Ureter (tissue), 1 donor: ENCODE data around the gene POLR2E. TPM values are rescaled to one million over a fixed set of nuclear protein-coding genes. Genes with fewer than 3 reads are reported as not detected.

Source experiments
- DNase-seq: peaks from one replicate; pipeline ENCODE4 v3.0.0-alpha.2; 2020; ENCODE audit warnings: low spot score
- total RNA-seq: library from RNA; stranded (reverse); gene quantifications from one replicate; pipeline ENCODE4 v1.2.4, GENCODE V29; 2023
- donor health status: DM: yes; HTN: yes; CAD: no.

The POLR2E gene
- total RNA-seq, 1 donor from 2014 or later: 138 TPM

DNA sequence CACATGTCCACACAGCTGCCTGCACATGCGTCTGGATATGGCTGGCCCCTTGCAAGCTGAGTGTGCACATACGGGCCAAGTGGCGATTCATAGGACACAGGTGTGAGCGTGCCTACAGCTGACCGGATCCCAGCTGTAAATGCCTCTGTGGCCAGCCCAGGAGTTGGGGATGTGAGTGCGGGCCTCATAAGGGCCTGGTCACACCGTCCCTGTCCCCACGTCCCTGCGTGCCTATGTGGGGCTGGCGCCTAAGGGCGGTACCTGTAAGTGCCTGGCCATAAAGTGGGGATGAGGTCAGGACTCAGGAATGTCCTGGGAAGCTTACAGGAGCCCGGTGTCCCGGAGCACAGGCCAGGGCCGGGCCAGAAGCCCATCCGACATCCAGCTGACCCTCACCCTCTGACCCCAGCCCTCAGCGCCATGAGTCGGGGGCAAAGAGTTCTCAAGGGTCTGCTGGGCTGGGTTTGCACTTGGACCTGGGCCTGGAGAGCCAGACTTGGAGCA is 29.5 kb downstream of the POLR2E start:
- no peak for DNase-seq

DNA sequence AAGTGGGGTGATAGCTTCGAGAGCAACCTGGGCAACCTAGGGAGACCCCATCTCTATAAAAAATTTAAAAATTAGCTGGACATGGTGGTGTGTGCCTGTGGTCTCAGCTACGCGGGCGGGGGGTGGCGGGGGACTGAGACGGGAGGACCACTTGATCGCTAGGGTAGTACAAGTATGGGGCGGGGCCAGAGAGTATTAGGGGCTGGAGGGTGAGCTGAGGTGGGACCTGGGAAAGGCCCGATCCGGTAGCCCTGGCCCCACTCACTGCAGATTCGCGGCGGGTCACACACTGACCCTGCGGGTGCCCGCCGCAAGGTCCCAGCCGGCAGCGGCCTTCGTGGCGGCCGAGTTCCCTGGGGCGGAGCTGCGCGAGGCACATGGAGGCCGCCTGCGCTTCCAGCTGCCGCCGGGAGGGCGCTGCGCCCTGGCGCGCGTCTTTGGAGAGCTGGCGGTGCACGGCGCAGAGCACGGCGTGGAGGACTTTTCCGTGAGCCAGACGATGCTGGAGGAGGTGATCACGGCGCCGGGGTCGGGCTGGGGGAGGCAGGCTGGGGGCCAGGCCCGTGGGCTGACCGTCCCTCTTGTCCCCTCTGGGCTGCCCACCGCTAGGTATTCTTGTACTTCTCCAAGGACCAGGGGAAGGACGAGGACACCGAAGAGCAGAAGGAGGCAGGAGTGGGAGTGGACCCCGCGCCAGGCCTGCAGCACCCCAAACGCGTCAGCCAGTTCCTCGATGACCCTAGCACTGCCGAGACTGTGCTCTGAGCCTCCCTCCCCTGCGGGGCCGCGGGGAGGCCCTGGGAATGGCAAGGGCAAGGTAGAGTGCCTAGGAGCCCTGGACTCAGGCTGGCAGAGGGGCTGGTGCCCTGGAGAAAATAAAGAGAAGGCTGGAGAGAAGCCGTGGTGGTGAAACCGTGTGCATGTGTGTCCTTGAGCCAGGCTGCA is 30.2 kb downstream of the POLR2E start:
- DNase-seq: no peak

DNA sequence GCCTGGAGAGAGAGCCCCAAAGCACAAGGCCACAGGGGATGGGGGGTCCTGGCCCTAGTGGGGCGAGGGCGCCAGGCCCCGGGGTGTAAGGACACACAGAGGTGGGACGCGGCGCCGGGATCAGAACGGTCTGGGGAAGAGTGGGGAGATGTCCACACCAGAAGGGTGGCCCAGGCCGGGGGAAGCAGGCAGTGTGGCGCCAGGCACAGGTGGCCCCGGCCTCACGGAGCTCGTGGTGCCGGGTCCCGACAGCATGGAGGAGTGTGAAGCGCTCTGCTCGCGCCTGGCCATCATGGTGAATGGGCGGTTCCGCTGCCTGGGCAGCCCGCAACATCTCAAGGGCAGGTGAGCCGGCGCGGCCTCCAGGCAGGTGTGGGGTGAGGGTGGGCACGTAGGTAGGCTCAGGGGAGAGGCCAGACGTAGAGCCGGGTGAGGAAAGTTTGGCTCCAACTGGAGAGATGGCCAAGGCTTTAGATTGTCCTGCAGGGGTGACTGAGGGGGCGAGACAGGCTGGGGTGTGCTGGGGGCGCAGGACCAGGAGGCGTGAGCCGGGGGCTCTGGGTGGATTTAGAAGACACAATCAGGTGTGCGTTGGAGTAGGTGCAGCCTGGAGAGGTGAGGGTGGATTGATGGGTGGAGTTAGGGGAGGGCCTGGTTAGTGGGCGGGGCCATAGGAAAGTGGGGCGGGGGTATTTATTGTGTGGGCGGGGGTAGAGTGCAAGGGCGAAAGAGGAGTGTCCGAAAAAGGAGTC is 31.1 kb downstream of the POLR2E start:
- DNase-seq: no peak

DNA sequence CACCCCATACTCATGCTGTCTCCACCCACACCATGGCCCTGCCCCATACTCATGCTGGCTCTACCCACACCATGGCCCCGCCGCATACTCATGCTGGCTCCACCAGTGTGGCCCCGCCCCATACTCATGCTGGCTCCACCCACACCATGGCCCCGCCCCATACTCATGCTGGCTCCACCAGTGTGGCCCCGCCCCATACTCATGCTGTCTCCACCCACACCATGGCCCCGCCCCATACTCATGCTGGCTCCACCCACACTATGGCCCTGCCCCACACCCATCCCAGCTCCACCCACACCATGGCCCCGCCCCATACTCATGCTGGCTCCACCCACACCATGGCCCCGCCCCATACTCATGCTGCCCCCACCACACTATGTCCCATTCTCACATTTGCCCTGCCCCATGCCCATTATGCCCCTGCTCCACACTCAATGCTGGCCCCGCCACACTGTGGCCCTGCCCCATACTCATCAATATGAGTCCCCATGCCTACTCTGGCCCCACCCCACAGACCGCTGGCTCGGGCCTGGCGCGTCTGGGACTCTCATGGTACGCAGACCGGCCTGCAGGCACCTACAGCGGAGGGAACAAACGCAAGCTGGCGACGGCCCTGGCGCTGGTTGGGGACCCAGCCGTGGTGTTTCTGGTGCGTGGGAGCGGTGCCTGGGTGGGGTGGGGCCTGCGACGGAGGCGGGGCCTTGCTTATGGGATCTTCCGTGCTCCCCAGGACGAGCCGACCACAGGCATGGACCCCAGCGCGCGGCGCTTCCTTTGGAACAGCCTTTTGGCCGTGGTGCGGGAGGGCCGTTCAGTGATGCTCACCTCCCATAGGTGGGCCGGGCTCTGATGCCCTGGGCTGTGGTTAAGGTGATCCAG is 31.9 kb downstream of the POLR2E start:
- no peak for DNase-seq

DNA sequence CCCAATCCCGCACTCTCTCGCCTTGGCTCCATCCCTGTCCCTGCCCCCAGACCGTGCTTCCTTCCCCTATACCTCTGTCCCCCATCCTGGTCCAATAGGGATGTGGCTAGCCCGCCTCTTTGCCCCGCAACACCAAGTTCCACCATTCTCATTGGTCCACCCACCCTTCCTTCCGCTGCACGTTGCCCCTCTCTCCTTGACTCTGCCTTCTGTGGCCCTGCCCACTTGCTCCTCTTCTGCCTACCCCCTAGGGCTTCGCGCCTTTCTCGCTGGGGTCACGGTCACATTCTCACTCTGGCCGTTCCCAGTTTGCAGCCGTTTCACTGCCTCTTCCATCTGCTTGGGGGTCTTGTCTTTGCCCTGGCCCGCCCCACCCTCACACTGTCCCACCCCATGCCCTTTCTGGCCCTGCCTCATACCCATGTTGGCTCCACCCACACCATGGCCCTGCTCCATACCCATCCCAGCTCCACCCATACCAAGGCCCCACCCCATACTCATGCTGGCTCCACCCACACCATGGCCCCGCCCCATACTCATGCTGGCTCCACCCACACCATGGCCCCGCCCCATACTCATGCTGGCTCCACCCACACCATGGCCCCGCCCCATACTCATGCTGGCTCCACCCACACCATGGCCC is 32.7 kb downstream of the POLR2E start:
- no peak for DNase-seq

DNA sequence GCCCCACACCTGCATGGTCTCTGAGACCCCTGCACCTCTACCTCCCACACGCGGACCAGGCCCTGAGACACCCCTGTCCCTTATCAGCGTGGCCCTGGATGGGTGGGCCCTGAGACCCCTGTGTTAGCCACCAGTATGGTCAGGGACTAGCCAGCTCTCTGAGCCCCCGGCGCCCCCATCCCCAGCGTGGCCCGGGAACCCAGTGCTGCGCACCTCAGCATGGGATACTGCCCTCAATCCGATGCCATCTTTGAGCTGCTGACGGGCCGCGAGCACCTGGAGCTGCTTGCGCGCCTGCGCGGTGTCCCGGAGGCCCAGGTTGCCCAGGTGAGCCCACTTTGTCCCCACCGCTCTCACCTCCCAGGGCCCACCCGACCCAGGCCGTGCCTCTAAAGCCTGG is 33.2 kb downstream of the POLR2E start:
- no peak for DNase-seq

DNA sequence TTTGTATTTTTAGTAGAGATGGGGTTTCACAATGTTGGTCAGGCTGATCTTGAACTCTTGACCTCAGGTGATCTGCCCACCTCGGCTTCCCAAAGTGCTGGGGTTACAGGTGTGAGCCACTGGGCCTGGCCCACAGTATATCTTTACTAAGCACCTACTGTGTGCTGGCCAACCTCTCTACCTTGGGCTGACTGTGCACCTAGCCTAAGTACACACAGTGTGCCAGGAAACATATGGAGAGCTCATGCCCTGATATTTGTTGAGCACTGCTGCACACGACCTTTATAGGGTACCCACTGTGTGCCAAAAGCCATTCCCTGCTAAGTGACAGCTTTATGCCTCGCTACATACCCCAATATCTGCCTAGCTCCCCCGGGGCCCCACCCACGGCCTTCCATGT is 34.5 kb downstream of the POLR2E start:
- no peak for DNase-seq

DNA sequence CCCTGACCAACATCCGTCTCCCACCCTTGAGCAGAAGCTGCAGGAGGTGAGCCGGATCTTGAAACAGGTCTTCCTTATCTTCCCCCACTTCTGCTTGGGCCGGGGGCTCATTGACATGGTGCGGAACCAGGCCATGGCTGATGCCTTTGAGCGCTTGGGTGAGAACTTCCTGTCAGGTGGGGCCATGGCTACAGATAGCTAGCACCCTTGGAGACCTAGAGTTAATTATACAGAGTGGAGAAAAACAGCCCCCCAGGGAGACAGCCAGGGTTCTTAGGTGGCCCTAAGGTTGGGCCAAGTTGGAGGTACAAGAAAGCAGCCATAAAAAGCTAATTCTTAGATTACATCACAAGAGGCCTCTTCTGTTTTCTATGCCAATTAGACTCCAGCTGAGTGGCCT is 37.1 kb downstream of the POLR2E start:
- DNase-seq: no peak

DNA sequence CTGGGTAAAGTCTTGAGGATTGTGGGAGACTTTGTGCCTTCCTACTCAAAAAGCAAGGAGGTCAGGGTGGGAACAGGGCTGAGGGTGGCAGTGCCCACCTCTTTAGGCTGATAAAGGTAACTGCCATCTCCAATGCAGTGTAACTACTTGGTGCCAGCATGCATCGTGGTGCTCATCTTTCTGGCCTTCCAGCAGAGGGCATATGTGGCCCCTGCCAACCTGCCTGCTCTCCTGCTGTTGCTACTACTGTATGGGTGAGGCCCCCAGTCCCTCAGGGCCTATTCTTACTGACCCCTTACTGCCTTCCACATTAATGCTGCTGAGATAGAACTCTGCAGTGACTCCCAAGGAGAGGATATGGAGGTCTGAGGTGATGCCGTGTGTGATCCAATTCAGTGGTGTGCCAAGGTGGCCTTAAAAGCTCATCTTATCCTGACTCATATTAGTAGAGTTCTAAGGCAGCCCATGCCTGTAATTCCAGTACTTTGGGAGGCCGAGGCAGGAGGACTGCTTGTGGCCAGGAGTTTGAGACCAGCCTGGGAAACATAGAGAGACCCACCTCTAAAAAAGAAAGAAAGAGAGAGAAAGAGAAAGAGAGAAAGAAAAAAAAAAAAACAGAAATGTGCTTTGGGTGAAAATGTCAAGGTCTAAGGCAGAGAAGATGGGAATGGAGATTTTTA is 37.9 kb downstream of the POLR2E start:
- DNase-seq: no peak

DNA sequence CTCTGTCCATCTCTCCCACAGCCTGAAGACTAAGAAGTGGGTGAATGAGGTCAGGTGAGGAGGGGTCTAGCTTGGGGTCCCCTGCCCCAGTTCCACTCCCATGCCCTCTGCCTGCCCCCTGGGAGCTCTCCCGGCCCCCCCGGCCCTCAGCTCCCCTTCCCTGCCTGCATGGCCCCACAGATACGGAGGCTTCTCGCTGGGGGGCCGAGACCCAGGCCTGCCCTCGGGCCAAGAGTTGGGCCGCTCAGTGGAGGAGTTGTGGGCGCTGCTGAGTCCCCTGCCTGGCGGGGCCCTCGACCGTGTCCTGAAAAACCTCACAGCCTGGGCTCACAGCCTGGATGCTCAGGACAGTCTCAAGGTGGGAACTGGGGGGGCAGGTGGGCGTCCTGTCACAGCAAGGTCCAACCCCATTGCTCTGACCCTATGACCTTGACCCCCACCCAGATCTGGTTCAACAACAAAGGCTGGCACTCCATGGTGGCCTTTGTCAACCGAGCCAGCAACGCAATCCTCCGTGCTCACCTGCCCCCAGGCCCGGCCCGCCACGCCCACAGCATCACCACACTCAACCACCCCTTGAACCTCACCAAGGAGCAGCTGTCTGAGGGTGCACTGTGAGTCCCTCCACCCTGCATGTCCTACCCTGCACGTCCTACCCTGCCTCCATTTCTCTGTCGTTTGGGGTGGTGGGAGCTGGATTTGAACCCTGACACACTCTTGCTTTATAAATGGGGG is 39.1 kb downstream of the POLR2E start:
- no peak for DNase-seq

DNA sequence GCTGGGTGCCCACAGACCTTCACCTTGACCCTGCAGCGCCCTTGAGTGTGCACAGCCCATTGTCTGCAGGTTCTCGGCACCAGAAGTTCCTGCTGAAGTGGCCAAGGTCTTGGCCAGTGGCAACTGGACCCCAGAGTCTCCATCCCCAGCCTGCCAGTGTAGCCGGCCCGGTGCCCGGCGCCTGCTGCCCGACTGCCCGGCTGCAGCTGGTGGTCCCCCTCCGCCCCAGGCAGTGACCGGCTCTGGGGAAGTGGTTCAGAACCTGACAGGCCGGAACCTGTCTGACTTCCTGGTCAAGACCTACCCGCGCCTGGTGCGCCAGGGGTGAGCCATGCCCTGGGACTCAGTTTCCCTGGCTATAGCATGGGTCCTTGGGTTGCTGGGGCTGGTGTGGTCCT is 40.1 kb downstream of the POLR2E start:
- no peak for DNase-seq

DNA sequence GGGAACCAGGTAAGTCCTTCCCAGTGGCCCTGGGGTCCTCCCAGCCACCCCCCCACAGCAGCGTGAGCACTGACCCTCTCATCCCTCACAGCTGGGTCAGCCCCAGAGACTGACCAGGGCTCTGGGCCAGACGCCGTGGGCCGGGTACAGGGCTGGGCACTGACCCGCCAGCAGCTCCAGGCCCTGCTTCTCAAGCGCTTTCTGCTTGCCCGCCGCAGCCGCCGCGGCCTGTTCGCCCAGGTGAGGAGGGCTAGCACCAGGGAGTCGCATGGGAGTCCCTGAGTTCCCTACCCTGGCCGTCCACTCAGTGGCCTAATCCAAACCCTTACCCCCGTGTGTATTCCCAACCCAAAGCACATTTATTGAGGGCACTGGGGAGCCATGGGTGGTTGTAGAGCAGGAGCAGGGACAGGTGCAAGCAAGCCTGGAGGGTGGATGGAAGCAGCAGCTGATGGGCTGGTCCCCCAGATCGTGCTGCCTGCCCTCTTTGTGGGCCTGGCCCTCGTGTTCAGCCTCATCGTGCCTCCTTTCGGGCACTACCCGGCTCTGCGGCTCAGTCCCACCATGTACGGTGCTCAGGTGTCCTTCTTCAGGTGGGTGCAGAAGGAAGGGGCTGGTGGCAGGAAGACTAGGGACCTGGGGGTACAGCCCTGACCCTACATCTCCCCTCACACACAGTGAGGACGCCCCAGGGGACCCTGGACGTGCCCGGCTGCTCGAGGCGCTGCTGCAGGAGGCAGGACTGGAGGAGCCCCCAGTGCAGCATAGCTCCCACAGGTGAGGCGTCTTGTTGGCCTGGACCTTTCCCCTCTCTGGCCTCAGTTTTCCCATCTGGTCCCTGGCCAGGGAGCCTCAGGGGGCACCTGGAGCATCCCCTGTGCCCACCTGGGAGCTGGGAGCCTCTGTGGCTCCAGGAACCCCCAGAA is 40.8 kb downstream of the POLR2E start:
- no peak for DNase-seq

DNA sequence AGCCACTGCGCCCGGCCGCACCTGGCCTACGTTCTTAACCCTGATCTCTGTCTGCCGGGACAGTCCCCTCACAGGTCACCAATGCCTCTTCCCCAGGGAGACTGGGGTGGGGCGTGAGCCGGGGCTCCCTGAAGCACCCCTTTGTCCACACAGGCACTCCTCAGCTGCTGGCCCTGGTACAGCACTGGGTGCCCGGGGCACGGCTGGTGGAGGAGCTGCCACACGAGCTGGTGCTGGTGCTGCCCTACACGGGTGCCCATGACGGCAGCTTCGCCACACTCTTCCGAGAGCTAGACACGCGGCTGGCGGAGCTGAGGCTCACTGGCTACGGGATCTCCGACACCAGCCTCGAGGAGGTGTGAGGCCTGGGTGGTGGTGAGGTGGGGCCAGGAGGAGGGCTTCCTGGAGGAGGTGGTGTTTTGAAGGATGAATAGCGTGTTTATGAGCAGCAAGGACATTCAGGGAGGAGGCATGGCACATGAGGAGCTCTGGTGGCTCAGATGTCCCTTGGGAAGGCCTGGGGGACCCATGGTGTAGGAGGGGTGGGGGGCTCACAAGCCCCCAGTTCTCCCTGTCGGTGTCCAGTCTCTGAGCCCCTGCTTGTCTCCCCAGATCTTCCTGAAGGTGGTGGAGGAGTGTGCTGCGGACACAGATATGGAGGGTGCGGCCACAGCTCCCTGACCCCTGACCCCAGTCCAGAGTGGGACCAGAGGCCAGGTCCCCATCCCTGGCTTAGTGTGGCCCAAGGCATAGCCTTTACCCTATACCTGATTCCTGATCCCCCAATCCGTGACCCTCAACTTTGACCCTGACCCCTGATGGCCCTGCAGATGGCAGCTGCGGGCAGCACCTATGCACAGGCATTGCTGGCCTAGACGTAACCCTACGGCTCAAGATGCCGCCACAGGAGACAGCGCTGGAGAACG is 41.7 kb downstream of the POLR2E start:
- no peak for DNase-seq

DNA sequence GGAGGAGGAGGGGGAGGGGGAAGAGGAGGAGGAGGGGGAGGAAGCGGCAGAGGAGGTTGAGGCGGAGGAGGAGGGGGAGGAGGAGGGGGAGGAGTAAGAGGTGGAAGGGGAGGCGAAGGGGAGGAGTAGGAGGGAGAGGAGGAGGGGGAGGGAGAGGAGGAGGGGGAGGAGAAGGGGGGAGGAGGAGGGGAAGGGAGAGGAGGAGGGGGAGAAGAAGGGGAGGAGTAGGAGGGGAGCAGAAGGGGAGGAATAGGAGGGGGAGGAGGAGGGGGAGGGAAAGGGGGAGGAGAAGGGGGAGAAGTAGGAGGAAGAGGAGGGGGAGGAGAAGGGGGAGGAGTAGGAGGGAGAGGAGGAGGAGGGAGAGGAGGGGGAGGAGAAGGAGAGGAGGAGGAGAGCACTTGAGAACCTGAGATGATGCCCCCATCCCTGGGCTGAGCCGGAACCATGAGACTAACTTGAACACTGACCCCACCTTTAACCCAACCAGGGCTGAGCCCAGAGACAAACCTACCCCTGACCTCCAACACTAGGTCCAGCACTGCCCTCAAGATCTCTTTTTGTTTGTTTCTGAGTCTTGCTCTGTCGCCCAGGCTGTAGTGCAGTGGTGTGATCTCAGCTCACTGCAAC is 42.7 kb downstream of the POLR2E start:
- no peak for DNase-seq

DNA sequence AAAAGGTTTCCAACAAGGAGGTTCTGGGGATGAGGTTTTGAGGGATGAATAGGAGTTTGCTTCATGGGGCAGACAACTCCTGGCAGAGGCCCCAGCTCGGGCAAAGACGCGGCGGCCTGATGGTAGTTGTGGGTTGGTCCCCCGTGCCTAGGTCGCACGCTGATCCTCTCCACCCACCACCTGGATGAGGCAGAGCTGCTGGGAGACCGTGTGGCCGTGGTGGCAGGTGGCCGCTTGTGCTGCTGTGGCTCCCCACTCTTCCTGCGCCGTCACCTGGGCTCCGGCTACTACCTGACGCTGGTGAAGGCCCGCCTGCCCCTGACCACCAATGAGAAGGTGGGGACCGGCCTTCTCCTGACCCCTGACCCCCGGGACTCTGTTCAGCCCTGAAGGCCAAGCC is 43.4 kb downstream of the POLR2E start:
- no peak for DNase-seq

DNA sequence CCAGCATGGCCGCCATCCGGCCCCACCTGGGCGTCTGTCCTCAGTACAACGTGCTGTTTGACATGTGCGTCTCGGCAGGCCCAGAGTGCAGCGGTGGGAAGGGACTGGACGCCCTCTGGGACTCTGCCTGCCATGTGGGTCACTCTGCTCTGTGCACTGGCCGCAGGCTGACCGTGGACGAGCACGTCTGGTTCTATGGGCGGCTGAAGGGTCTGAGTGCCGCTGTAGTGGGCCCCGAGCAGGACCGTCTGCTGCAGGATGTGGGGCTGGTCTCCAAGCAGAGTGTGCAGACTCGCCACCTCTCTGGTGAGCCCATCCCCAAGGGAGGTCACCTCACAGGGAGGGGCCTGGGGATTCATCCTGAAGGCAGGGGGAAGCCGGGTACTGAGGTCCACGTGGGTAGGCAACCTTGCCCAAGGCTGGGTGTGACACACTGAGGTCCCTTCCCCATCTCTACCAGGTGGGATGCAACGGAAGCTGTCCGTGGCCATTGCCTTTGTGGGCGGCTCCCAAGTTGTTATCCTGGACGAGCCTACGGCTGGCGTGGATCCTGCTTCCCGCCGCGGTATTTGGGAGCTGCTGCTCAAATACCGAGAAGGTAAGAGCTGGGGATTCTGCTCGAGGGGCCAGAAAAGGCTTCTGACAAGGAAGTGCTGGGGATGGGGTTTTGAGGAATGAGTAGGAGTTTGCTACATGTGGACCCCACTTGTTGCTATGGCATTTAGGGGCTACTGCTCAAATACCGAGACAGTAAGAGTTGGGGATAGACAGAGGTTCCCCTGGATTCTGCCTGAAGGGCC is 44.0 kb downstream of the POLR2E start:
- no peak for DNase-seq
